Activated CD4-positive, alpha-beta T cell treated with anti-CD3 and anti-CD28 coated beads, Interleukin-2, amount 50 U/mL, for 4 hours (primary cell): Measurements from ENCODE around the gene AUP1.
"Not testable (repeated sequence)": the region's sequence is repeated elsewhere in the genome, so short reads cannot be mapped to it uniquely, and the experiment has no call there.

ENCODE experiments used
- DNase-seq, 2 experiments: peaks; one replicate each; pipeline ENCODE4 v3.0.0-alpha.2; 2020

The AUP1 gene, protein sequence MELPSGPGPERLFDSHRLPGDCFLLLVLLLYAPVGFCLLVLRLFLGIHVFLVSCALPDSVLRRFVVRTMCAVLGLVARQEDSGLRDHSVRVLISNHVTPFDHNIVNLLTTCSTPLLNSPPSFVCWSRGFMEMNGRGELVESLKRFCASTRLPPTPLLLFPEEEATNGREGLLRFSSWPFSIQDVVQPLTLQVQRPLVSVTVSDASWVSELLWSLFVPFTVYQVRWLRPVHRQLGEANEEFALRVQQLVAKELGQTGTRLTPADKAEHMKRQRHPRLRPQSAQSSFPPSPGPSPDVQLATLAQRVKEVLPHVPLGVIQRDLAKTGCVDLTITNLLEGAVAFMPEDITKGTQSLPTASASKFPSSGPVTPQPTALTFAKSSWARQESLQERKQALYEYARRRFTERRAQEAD

DNA sequence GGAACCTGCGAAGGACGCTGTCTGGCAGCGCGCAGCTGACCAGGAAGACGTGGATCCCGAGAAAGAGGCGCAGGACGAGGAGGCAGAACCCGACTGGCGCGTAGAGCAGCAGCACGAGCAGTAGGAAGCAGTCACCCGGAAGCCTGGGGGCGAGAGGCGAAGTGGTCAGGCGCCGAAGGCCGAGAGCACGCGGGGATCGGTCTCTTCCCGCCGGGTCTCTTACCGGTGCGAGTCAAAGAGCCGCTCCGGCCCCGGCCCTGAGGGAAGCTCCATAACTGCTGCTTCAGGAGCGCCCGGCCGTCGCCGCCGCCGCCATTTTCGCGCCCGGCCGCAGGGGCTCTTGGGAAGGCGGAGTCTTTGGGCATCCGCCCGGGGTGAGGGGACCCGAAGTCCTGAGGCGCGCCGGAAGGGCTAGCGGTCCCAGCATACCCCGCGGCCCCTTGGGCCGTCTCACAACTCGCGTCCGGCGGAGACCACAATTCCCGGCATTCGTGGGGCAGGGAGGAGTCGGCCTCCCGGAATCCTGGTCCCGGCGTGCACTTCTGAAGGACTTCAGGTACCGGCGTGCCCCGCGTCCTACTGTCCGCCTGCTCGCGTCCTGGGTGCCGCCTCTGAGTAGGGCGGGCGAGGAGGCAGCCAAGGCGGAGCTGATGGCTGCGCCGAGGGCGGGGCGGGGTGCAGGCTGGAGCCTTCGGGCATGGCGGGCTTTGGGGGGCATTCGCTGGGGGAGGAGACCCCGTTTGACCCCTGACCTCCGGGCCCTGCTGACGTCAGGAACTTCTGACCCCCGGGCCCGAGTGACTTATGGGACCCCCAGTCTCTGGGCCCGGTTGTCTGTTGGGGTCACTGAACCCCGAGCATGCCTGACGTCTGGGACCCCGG lies at the start of gene AUP1, which contains the start of gene HTRA2:
Gene AUP1 (minus strand): TSS at position 350 of the 882 bp plus-strand sequence. CDS start 77 bp downstream, at position 273.
Gene HTRA2 (plus strand): TSS at position 577 of the 882 bp plus-strand sequence. CDS start 74 bp downstream, at position 651.
- peak; percentile 79 to 81 for DNase-seq

DNA sequence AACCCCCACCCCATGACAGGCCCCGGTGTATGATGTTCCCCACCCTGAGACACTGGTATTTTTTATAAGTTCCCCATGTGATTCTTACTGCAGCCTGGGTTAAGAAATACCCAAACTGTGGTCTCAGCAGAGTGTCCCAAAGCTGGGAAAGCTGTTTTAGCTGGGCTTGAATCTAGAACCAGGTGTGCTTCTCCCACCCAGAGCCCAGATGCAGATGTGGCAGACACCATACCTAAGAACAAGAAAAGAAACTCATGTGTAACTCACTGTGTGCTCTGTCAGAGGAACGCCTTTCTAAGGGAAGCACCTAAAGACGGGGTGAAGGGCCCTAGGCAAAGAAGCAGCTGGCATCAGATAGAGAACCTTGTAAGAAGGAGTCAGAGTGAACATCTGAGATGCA lies 48.9 kb upstream of the AUP1 start:
- no peak for DNase-seq

DNA sequence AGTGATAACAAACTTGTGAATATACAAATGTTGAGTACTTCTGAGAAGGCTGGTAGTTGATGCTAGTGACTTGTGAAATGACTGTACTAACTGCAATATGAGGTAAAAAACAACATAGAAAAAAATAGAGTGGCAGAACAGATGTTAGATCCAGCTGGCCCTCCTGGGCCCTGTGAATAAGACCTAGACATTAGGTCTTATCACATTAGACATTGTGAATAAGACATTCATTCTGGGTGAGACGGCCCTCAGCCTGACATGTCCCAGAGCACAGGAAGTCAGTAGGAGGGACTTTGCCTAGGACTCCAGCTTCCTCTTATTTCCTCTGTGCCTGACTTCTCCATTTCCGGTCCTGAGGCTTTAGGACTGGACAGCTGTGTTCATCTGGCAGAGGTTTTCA lies 47.9 kb upstream of the AUP1 start:
- no peak for DNase-seq

DNA sequence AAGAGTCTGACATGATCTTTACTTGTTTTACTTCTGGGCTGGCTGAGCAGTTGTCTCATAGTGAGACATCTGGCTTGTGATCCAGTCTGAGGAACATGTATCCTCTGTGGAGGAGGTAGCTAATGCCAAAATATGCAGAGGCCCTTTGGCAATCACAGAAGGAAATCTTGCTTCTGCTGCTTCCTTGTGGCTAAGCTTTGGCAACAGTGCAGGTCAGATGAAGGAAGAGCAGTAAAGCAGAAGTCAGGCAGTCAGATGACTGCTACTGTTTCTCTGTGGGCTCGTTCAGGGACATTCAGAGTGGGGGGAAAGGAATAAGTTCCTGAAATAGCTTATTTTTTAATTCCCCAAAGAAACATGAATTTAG lies 47.3 kb upstream of the AUP1 start:
- no peak for DNase-seq

DNA sequence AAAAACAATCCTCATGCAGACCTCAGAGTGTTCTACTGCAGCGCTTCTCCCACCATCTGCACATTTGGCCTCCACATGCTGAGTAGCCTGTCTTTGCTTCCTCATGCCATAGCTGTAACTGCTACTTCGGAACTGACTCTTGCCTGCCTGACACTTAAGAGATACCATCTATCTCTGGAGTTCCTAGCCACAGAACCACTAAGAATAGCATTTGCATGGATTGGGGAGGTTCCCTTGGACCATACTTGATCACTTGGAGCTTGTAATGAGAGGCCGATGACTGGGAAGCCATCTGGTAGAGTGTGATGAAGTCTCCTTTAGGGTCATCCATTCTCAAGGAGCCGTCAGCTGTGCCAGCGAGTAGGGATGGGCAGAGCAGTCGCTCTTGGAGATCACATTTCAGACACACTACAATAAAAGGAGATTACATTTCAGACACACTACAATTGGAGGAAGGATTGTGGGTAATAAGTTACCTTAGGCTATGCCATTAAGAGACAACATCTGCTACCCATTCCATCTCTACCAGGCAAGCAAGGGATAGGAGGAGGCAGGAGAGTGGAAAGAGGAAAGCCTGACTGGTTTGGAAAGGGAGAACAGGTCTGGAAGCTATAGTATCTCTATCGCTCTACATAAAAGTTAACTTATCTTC lies 46.8 kb upstream of the AUP1 start:
- no peak for DNase-seq

DNA sequence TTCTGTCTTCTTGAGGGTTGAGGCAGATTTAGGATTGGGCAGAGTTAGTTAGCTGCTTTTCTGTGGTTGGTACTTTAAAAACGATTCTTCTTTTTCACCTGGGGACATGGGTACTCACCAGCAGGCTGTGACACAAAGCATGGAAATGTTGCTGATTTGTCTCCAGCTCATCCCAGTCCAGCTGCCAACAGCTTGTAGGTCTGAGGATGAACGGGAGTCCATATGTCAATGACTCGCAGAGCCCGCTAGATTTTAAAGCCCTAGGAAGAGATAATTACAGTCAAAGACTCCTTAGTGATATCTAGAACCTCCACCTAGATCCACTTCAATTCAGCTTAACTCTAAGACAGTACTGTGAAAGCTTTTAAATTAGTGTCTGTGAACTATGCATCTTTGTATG lies 45.8 kb upstream of the AUP1 start:
- no peak for DNase-seq

DNA sequence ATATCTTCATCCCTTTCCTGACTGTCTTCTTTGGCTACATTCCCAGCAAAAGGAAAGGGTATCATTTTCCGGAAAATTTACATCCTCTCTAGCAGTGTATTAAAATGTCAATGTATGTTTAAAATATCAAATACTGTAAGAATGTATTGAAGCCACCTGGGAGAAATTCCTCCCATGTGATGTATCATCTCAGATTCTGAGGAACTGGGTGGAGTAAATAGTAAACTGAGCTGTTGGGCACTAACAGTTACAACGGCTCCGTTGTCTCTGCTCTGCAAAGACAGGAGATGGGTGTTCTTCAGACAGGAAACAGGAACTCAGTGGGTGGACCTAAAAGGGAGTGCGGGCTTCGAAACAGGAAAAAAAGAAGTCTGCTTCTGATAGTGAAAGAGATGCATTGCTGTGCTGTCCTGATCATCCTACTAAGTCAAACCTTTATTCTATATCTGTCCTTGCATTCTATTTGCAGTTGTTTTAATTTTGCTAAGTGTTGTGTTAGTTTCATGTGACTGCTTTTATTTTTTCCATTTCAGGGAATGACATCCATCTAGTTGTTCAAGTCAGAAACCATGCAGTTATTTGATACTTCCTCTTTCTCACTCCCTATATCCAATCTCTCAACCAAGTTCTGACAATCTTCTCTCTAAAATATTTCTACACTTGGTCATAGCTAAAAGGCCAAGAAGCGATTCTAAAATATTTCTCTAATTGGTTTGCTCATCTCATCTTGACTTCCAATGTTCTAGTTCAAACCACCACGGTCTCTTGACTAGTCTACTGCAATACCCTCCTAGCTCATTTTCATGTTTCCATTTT lies 44.4 kb upstream of the AUP1 start:
- DNase-seq, result no peak

DNA sequence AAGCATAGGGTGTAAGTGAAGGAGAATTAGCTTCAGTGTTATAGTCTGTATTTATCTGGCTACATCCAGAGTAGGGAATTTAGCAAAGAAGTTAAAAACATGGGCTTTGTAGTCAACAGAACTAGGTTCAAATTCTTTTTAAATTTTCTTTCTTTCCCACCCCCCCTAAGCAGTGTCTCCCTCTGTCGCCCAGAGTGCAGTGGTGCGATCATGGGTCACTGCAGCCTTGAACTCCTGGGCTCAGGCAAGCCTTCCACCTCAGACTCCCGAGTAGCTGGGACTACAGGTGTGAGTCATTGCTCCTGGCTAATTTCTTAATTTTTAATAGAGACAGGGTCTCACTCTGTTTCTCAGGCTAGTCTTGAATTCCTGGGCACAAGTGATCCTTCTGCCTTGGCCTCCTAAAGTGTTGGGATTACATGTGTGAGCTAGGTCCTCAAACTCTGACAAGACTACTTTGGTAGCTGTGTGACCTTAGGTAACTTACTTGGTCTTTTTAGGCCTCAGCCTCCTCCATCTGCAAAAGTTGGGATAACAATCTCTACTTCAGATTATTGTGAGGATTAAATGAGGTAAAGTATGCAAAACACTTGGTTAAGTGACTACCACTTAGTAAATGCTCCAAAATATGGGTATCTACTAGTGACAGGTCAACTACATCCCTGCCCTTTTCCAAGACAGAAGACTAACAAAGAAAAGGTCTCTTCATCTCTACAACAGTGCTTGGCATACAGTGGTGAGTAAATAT lies 42.8 kb upstream of the AUP1 start:
- no peak for DNase-seq

DNA sequence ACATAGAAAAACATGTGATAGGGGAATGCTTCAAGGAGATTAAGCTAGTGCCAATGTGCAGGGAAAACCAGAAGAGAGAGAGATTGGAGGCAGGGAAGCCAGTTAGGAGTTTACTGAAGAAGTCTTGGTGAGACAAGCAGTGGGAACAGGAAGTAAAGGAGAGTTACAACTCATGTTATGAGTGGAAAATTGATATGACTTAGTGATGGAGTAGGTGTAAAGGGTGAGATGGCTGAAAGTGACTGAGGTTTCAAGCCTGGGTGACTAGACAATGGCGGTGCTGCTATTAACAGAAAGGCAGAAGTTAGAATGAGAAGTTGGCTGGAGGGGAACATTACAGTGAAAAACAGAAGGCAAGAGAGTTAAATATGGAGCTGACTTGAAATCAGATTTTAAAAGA lies 41.6 kb upstream of the AUP1 start:
- DNase-seq, result no peak

DNA sequence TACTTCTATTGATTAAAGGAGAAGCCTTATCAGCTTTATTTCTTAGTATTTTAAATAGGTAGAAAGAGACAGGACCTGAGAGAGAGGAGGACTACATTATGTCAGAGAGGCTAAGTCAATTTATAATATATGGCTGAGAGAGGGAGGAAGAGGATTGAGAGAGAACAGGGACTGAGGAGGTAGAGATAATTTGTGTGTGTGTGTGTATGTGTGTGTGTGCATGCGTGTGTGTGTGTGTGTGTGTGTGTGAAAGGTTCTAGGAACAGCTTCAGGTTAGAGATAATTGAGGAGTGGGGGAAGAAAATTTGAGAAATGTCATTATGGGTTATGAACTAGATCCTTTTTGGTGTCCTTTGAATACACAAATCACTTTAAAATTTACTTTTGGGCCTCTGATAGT lies 40.2 kb upstream of the AUP1 start:
- no peak for DNase-seq

DNA sequence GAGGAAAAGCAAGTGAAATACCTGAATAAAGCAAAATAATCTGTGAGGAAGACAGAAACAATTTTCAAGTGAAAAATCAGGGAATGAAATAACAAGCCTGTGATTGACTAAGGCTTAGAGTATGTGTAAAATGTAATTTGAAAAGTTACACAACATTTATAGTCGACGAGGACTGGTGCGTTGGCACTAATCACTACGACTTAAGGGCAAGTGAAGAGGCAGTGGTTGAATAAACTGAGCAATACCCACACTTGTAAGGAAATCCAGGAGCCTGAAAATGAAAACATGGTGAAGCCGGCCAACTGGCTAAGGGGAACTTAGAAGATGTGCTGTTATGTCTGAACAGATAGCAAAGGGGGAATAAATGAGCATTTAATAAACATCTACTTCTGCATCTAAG lies 38.4 kb upstream of the AUP1 start:
- DNase-seq, result no peak

DNA sequence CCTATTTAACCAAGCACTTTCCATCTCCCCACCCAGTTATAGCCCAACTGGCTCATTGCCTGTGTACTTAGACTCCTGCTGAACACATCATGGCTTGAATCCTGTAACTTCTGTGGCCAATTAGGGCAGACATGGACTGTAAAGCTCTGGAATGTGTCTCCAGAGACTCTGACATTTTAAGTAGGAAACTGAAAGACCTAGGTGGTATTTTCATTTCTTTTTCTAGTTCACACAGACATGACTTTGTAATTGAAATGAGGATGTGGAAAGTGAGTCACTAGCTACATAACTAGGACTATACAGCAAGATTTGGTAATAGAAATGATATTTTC lies 37.2 kb upstream of the AUP1 start:
- no peak for DNase-seq

DNA sequence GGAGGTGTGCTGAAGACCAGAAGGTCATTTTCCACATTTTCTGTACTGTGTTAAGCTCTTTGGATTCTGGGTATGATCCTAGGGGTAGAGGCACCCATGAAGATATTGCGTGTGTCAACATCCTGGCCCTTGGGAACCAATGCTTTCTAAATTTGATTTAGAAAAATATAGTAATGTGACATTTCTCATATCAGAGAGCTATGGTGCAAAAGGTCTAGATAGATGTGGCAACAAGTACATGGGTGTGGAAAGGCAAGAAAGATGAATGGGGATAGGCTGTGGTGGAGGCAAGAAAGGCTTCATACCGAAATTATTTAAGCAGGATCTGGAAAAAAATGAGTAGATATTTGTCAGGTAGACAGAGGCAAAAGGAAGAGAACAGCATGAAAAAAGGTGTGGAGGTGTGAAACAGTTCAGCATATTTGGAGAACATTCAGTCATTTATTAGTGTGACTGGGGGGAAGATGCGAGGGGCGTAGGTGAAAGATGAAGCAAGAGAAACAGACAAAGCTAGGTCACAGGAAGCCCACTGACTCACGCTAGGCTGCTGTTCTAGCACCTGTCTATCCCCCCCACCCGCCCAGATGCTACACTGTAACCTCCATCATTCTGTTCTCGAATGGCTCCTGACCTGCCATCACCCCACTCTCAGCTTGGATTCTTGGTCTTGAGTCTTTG lies 36.7 kb upstream of the AUP1 start:
- DNase-seq, result no peak

DNA sequence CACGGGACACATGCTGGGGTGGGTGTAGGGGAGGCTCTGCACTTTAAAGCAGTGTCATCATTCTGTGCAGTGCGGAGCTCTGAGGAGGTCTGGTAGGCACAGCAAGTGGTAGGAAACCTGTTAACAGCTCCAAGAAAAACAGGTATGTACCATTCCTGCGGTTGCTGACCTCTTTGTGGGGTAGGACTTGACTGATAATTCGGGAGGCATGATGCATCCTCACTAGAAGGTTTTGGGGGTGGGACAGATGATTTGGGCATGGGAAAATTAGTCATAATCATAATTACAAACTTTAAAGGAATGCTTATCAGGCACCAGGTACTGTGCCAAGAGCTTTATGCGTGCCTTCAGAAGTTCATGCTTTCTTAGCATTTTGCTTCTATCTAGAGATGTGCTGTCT lies 34.7 kb upstream of the AUP1 start:
- DNase-seq, result no peak

DNA sequence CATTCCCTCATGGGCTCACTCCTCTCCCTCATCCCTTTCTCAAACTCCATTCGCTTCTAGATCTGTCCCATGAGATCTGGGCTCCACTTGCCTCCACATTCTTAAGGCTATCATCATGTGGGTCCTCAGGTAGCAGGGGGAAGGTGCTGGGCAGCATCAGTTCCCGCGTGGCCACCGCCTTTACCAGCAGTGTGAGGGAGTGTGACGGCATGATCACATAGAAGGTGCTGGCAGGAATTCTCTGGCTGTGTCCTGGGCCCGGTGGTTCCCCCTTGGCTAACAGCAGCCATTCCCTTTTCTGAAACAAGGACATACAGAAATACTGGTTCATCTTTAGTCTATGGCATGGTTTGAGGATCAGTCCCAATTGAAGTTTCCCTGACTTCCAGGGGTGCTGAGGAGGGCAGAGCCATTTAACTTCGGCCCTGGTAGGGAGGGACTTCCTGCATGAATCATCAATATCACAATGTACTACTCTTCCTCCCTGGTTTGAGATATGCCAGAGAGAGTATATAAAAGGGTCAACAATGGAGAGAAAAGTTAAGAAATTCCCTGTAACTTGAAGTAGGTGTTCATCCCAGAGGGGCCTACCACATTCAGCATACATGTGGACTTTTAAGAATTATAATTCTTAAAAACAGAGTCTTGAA lies 32.7 kb upstream of the AUP1 start:
- no peak for DNase-seq

DNA sequence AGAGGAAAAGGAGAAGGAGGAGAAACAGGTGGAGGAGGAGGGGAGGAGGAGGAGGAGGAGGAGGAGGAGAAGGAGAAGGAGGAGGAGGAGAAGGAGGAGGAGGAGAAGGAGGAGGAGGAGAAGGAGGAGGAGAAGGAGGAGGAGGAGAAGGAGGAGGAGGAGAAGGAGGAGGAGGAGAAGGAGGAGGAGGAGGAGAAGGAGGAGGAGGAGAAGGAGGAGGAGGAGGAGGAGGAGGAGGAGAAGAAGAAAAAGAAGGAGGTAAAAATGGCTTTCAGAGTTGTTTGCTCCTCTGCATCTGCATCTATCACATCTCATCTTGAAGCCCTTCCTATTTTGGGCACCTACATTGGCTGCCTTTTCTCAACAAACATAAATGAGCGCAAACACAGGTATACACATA lies 31.5 kb upstream of the AUP1 start:
- DNase-seq, result not testable (repeated sequence)

DNA sequence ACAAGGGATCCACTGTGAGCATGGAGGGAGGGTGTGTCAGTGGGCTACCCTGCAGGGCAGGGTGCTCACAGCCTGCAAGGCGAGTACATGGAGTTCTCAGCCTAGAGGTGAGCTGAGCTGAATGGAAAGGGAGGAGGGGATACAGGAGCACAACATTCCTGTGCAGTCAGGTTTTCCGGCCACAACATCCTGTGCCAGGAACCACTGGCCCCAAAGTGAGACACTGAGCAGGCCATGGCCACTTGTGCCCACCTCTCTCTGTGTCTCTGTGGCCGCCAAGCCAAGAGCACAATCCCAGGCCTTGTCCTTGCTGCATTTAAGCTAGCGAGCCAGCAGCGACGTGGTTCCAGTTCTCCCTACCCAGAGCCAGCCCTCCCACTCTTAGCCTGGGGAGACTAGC lies 31.1 kb upstream of the AUP1 start:
- no peak for DNase-seq

DNA sequence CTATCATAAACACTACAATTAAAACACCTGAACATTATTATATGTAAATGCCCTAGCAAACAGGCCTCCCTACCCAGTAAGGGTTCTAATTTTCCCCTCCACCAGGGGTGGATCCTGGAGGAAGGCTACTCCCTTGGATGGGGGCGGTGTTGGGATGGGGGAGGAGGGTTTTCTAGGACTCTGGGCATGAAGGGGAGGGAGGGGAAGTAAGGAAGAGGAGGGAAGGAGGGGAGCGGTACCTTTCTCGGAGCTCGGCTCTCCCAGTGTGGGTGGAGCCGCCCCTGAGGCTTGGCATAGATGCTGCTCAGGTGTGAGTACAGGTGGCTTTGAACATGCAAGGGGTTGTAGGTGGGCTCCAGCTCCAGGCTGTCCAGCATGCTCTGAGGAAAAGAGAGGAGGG lies 30.4 kb upstream of the AUP1 start:
- no peak for DNase-seq

DNA sequence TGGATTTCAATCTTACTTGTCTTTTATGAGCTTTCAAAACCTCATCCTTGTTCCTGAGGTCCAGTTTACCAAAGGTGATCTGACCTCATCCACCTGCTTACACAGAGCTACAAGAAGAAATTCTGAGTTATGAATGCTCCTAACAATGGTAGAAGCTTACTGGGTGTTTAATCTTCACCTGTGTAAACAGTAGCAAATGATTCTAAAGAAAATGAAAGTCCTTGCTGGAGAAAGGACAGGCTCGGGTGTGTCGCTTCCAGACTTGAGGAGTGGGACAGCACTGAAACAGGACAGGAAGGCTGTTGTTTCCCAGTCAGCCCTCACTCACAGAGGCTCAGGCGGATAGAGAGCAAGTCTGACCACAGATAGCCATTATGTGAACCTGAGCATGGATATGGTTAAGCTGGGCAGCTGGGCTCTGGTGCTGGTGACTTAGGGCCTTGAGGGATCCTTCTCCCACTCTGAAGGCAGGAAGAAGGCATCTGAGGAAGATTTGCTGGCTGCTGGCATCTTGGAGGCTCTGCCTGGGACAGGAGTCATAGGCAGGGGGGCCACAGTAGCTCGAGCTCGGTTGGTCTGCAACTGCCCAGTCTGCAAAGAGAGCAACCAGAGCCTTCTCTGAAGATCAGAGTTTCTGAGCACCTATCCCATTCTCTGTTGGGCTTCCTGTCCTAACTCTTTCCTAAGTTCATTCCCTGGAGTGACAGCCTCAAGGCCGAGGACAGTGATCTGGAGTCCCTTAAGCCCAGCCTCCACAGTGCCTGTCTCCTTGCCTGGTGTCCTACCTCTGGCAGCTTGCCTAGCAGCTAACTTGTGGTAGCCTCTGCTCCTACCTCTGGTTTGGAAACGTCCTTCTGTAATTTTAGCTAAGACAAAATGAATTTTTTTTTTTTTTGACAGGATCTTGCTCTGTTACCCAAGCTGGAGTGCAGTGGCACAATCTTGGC lies 29.1 kb upstream of the AUP1 start:
- no peak for DNase-seq
